Cerebellar cortex (tissue), 1 donor: ENCODE data around the gene COMMD10.
"Not testable (repeated sequence)": the region's sequence is repeated elsewhere in the genome, so short reads cannot be mapped to it uniquely, and the experiment has no call there.

Source experiments
- DNase-seq: peaks from one replicate; pipeline ENCODE4 v3.0.0-alpha.2; 2015; ENCODE audit warnings: low spot score

Gene COMMD10

DNA sequence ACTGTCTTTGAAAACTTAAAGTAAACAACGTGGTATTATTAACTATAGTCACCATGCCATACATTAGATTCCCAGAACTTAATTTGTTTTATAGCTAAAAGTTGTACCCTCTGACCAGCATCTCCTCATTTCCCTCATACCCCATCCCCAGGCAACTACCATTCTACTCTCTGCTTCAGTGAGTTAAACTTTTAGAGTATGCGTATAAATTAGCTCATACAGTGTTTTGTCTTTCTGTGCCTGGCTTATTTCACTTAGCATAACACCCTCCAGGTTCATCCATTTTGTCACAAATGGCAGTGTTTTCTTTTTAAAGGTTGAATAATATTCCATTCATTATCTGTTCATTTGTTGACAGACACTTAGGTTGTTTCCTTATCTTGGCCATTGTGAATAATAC is 14.2 kb downstream of the COMMD10 start:
- no peak for DNase-seq

GRCh38 chr5:116104941-116105340 is 20.1 kb downstream of the COMMD10 start:
- not testable (repeated sequence) for DNase-seq

- no peak for DNase-seq
These were observed 30.3 kb downstream of the COMMD10 start for GRCh38 chr5:116115163-116115562.

GRCh38 chr5:116130471-116130870 is 45.6 kb downstream of the COMMD10 start:
- no peak for DNase-seq

GRCh38 chr5:116130976-116131375 is 46.2 kb downstream of the COMMD10 start:
- DNase-seq: no peak

GRCh38 chr5:116133281-116133680 is 48.5 kb downstream of the COMMD10 start:
- no peak for DNase-seq

- no peak for DNase-seq
These were observed 50.5 kb downstream of the COMMD10 start for GRCh38 chr5:116135344-116135743.

GRCh38 chr5:116137544-116138378 is 52.9 kb downstream of the COMMD10 start:
- peak; percentile 84 for DNase-seq

GRCh38 chr5:116142495-116142894 is 57.7 kb downstream of the COMMD10 start:
- no peak for DNase-seq

DNA sequence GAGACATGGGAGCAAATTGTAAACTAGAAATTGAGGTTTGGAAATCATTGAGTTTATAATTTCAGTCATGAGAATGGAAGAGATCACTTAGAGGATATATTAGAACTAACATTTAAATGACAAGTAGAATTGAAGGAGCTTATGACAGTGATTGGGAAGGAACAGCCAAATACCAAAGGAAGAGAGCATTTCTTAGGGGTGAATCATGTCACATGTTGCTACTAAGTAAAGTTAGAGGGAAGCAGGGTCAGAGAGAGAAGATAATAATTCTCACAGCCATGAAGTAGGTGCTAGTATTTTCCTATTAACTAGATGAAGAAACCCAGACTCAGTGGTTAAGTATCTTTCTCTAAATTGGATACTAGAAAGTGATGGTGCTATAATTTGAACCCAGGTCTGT is 59.3 kb downstream of the COMMD10 start:
- no peak for DNase-seq

DNA sequence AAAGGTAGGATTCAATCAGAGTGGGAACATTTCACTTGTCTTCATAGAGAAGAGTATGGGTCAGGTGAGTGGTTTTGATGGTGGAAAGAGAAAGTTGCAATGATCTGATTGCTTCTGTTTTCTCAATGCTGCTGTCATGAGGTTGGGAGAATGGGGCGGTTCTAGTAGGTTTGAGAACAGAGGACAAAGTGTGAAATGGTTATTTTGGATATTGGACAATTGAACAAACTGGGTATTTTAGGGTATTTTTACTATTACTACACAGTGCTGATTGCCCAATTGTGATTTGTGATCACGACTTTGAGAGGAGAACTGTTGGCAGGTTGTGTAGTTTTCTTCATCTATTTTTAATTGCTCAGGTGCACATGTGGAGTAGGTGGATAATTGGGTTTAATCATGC is 60.2 kb downstream of the COMMD10 start:
- no peak for DNase-seq

GRCh38 chr5:116145416-116145815 is 60.6 kb downstream of the COMMD10 start:
- DNase-seq: no peak

- no peak for DNase-seq
These were observed 67.3 kb downstream of the COMMD10 start for GRCh38 chr5:116152169-116152568.

GRCh38 chr5:116153687-116154174 is 68.9 kb downstream of the COMMD10 start:
- DNase-seq: no peak

DNA sequence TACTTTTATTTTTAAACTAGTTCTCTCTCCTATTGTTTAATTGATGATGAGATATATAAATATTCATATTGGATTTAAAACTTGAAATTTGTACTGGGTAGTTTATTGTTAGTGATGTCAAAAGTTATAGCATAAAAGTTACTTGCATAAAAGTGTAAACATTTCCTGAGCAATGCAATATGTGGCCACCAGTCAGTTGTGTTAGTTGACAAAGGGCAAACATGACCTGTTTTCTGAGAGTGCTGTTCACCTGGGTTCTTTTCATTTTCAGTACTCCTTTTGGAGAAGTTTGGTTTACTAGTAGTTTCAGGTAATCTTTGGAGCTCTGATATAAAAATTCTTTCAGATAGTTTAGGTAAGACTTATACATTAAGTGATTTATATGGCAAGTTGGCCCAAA is 69.4 kb downstream of the COMMD10 start:
- no peak for DNase-seq

DNA sequence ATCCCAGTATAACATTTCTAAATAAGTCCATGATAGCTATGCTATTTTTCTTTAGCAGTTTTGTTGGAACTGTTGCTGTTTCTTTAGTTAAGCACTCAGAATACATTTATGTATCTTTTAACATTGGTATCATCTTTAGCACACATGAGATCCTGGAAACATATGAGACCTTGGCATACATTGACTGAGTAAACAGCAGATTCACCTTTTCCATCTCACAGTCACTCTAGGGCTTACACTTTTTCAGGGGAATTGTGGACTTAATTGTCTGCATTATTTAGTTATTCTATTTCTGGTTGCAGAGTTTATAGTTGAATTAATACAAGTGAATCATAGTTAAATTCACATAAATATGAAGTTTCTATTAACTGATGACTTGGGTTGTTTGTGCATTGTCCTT is 70.1 kb downstream of the COMMD10 start:
- no peak for DNase-seq

- DNase-seq: no peak
These were observed 73.1 kb downstream of the COMMD10 start for GRCh38 chr5:116157902-116158301.

DNA sequence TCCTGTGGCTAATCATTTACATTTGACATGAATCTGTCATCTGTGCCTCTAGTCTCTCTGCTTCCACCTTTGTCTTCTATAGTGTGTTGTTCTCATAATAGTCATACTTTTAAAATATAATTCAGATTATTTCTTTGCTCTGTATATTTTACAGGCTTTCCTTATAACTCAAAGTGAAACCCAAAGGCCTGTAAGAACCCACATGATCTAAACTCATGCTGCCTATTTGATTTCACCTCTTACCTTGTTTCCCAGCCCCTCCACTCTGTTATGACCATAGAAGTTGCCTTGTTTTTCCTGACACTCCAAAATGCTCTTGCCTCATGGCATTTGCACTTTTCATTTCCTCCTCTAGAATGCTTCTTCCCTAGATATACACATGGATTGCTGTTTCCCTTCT is 74.2 kb downstream of the COMMD10 start:
- no peak for DNase-seq

DNA sequence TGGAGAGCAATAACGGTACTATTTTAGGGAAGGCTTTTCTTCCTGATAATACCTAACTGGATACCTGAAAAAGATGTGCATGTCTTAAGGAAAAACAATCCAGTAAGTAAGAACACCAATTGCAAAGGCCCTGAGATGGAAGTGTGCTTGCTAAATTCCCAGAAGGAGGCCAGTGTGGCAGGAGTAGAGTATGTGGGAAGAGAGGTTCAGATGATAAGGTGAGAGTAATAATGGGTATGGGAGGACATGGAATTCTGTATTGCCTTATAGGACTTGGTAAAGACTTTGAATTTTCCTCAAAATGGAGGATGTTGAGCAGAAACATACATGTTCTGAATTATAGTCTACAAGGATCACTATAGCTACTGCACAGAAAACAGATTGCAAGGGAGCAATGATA is 89.3 kb downstream of the COMMD10 start:
- DNase-seq: no peak

GRCh38 chr5:116176121-116176520 is 91.3 kb downstream of the COMMD10 start:
- DNase-seq: no peak

DNA sequence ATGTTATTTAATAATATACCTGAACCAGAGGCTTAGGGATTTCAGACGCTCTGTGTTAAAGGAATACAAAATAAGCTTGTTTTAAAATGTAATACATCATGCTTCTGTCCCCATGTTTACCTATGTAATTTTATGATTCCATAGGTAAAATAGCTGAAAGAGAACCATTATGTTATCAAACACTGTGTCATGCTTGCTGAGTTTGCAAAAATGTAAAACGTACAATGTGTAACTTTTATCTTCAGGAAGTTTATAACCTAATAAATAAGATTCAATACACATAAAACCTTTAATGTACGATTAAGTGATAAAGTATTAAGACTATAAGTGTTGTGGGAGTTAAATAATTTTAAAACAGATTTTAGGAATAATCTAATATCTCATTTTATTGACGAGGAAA is 94.1 kb downstream of the COMMD10 start:
- no peak for DNase-seq

GRCh38 chr5:116209166-116209565 is 124.3 kb downstream of the COMMD10 start:
- DNase-seq: no peak

DNA sequence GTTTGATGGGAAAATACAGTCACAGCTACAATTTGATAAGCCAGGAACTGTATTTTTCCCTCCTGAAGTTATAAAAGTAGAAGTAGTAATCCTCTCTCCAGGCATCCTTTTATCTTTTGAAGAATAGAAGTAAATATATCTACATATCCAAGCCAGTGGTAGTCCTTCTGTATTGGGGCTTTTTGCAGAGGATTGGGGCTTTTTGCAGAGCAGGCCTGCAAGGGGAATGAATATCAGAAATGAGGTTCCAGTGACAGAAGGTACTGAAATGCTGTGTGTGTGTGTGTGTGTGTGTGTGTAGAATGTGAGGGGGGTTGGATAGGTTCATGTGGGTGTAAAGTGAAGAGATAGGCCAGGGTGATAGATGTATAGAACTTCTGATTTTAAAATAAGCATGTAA is 127.4 kb downstream of the COMMD10 start:
- DNase-seq: no peak

GRCh38 chr5:116216246-116216645 is 131.4 kb downstream of the COMMD10 start:
- no peak for DNase-seq
